NCI-H510A treated with DMSO at 0.1 percent for 48 hours (cell line): Measurements from ENCODE around the gene TSPAN7.

ENCODE experiments used
- DNase-seq: peaks from one replicate; lab custom pipeline; 2025; lab: John Stamatoyannopoulos, UW

The TSPAN7 gene

DNA sequence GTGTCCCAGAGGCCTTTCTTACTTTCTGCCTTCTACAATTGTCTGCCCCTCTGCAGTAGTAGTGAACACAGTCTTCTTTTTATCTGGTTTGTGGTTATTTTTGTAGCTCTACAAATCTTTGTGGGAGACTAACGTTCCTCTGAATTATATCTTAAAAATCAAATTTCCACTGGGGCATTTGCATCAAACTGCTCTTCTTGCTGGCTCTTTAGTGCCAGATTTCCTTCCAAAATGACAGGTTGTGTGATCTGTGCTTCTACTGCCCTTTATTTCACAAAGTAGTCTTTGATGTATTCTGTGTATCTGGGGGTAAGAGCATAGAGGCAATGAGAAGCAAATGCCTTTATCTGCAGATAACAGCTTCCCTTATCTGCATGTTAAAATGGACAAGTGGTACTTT, 34.5 kb downstream of the TSPAN7 start:
- no peak for DNase-seq

DNA sequence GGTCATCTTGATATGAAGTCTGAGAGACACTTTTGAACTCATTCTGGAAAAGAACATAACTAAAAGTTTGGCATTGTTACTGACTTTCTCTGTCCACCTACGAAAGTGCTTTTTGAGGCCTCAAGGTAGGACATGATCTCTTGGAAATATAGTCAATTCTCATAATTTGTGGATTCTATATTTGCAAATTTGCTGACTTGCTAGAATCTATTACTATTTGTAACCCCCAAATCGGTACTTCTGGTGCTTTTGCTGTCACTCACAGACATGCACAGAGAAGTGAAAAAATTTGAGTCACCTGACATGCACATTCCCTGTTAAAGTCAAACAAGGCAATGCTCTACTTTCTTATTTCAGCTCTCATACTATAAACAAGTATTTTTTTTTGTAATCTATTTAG, 35.6 kb downstream of the TSPAN7 start:
- no peak for DNase-seq

GRCh38 chrX:38599796-38600755, 38.7 kb downstream of the TSPAN7 start:
- no peak for DNase-seq

GRCh38 chrX:38601866-38602265, 40.5 kb downstream of the TSPAN7 start:
- no peak for DNase-seq

- DNase-seq: no peak
Observed at GRCh38 chrX:38606821-38607220, 45.5 kb downstream of the TSPAN7 start.

DNA sequence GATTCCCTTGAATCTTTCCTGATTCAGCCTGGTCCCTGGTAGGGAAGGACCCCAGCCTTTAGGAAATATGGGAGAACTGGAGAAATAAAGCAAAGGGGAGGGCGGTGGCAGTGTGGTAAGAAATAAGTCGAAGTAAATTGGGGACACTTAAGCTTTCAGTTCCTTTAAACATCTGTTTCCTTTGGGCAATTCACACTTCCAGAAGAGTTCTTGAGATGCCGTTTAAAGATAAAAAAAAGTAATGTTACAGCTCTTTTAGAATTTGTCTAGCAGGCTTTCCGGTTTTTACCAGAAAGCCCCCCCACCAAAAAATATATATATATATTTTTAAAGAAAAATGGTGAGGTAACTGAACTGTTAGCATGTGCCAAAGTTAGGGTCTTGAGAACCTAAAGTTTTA, 46.6 kb downstream of the TSPAN7 start:
- no peak for DNase-seq

- DNase-seq: no peak
Observed at GRCh38 chrX:38610849-38611248, 49.5 kb downstream of the TSPAN7 start.

DNA sequence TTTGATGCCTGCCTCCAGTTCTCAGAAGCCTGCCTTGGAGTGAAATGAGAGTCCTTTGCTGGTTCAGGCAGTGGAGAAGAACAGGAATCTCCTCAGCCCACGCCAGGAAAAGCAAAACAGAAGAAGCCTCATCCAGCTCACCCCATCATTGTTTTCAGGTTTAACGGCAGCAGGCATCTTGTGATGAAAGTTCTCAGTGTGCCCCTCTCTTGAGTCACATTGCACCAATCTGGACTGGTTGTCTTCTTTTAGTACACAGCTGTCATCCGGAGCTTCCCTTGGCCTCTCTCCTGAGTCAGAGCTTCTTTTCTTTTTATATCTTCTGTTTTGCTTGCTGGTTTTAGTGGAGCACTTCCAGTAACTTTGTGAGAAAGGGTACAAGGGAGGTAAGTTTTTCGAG, 50.9 kb downstream of the TSPAN7 start:
- no peak for DNase-seq

- DNase-seq: no peak
Observed at GRCh38 chrX:38614485-38614884, 53.1 kb downstream of the TSPAN7 start.

- DNase-seq: no peak
Observed at GRCh38 chrX:38616904-38617303, 55.6 kb downstream of the TSPAN7 start.

GRCh38 chrX:38618180-38618579, 56.8 kb downstream of the TSPAN7 start:
- no peak for DNase-seq

DNA sequence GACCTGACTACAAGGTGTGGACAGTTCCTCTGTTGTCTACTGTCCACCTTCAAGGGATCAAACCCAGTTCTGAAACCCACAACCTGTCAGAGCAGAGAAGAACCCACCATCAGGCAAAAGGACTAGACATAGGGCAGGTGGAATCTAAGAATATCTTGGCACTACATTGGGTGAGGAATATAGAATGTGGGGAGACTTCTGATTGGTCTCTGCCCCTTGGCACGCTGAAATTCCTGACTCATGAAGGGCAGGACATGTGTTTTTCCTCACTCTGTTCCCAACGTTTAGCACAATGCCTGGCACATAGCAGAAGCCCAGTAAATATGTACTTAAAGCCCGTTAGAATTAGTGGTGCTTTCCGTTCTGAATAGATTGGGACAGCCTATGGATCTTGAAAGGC, 59.3 kb downstream of the TSPAN7 start:
- no peak for DNase-seq

GRCh38 chrX:38626296-38626695, 65.0 kb downstream of the TSPAN7 start:
- DNase-seq: no peak

DNA sequence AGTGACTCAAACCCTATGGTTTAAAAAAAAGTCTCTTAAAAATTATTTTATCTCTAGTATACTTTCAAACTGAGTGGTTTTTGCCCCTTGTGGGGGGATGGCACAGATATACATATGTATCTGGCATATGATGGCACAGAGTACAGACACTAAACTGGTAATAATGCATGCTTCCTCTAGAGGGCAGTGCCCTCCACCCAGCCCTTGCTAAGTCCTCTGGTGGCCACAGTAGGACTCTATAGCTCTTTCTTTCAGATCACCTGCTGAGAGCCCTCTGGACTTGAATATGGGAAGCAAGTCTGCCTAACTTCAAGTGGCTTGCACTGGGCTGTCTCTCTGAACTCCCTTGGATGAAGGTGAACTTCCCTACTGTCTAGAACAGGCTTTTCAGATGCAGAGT, 66.3 kb downstream of the TSPAN7 start:
- no peak for DNase-seq

GRCh38 chrX:38628587-38628986, 67.2 kb downstream of the TSPAN7 start:
- DNase-seq: no peak

GRCh38 chrX:38632516-38632915, 71.2 kb downstream of the TSPAN7 start:
- DNase-seq: no peak

DNA sequence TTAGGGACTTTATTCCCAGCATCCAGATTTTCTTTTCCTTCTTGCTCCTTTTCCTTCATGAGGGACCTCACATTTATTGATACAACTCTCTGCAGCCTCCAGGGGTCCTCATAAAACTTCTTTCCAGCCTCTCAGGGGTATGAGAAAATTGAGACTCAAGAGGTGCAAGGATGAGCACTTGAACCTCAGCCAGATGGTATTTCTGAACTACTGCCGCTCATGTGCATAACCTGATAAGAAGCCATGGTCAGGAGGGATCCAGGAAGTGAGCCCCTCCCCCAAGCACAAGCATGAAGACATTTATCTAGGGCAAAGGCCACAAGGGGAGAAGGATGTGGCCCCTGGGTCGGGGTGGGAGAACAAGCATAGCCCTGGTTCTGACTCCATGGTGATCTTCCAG, 73.3 kb downstream of the TSPAN7 start:
- DNase-seq: no peak

- no peak for DNase-seq
Observed at GRCh38 chrX:38636949-38637819, 75.8 kb downstream of the TSPAN7 start.

DNA sequence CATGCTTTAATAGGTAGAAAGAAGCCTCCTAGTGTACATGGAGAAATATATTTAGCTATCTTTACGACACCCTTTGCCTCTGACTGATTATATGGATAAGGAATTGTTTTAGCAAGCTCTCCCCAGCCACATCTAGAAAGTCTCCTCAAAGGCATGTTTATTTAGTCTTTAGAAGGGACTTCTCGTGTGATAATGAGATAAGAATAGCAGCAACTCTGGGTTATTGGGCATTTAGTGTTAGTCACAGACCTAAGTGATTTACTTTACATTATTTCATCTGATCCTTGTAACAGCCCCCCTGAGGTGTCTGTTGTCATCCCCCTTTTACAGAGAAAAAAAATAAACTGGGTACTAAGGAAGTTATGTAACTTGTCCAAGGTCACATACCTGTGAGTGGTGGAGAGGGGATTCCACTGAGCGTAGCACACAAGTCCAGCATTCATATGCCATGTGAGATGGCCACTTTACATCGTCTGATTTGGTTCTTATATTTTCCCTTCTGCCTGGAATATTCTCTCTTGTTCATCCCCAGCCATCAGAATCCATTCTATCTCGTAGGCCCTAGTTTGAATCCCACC, 77.7 kb downstream of the TSPAN7 start:
- no peak for DNase-seq

DNA sequence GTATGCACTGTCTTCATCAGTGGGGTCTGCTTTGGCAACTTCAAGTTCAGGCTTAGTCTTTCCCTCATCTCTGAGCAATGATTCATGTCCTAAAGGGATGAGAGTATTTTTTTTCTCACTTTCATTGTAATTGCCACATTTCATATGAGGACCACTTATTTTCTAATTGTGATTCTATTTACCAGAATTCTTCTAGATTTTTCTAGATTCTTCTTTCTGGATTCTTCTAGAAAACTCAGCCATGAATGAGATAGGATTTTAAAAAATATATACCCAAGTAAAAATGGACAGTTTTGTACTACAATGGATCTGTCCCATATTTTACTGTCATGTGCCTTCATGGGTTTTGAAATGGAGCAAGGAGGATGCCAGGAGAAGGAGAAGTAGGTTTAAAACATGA, 78.4 kb downstream of the TSPAN7 start:
- DNase-seq: no peak

DNA sequence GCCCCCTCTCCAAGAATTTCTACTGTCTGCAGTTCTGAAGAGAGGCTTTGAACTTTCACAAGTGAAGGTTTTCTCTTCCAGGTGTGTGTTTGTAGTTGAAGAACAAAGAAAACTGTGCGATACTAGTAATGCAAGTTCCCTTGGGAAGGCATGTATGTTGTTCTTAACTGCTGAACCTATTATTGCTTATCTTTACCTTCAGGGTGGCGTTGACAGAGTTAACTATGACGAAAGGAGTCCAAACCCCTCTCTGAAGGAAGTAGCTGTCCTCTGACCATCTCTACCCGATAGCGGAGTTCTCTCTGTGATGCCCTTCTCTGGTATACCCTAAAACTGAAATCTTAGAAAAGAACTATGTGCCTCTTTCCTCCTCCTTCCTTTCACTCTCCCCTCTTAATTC, 79.9 kb downstream of the TSPAN7 start:
- DNase-seq: no peak

- no peak for DNase-seq
Observed at GRCh38 chrX:38643903-38644302, 82.6 kb downstream of the TSPAN7 start.

GRCh38 chrX:38646129-38646528, 84.8 kb downstream of the TSPAN7 start:
- DNase-seq: no peak
